IMR-90 (cell line): Measurements from ENCODE around the gene STARD10. TPM values are rescaled to one million over a fixed set of nuclear protein-coding genes. Genes with fewer than 3 reads are reported as not detected.

Experiments
- ATAC-seq: fragments of 200-7000 bp; cut with Tn5 transposase; 2 replicates; pipeline ENCODE4 v1.9.1; 2020; ENCODE audit warnings: low read depth, mild to moderate bottlenecking, moderate library complexity
- BruUV-seq: library from RNA; stranded (reverse); fragments of 400-500 nt; replicated peaks from 2 replicates; lab custom pipeline; 2021; lab: Mats Ljungman, UMichigan
- CTCF ChIA-PET: fragments of 300-600 bp; formaldehyde crosslinking; extraction: SDS; loops from one replicate; lab custom pipeline; 2021; ENCODE audit warnings: antibody characterized with exemption; lab: Yijun Ruan, JAX
- POLR2A ChIA-PET: fragments of 300-600 bp; sonication (Branson Sonifier 250); formaldehyde crosslinking; loops from one replicate; lab custom pipeline; 2022; ENCODE audit warnings: antibody characterized with exemption; ENCODE audit not compliant: unreplicated experiment; lab: Charles Lee
- DNase-seq: peaks from one replicate; pipeline ENCODE4 v3.0.0; 2013
- H2AFZ ChIP-seq: replicated peaks from 2 replicates; pipeline ENCODE3; 2013; ENCODE audit warnings: low read length, mild to moderate bottlenecking; ENCODE audit not compliant: poor library complexity
- H2AK5ac ChIP-seq: 2 replicates; pipeline ENCODE4 v1.6.1; 2013; ENCODE audit warnings: low read depth, low read length, inconsistent platforms
- H2AK9ac ChIP-seq: replicated peaks from 2 replicates; pipeline ENCODE3; 2013; ENCODE audit warnings: mild to moderate bottlenecking, low read depth, low read length, moderate library complexity; ENCODE audit not compliant: poor library complexity
- H2BK120ac ChIP-seq: 2 replicates; pipeline ENCODE4 v1.6.1; 2013; ENCODE audit warnings: low read depth, low read length, inconsistent platforms
- H2BK15ac ChIP-seq: 3 replicates; pipeline ENCODE4 v1.6.1; 2013; ENCODE audit warnings: low read depth, low read length, inconsistent platforms
- H2BK20ac ChIP-seq: 2 replicates; pipeline ENCODE4 v1.6.1; 2013; ENCODE audit warnings: low read depth, mild to moderate bottlenecking, inconsistent platforms, low read length, moderate library complexity
- H2BK5ac ChIP-seq: 2 replicates; pipeline ENCODE4 v1.6.1; 2013; ENCODE audit warnings: mild to moderate bottlenecking, low read depth, low read length, inconsistent platforms; ENCODE audit not compliant: poor library complexity, severe bottlenecking
- H3K14ac ChIP-seq: replicated peaks from 2 replicates; pipeline ENCODE4 v1.6.1; 2013; ENCODE audit warnings: low read depth, low read length, inconsistent platforms
- H3K18ac ChIP-seq: 2 replicates; pipeline ENCODE4 v1.6.1; 2013; ENCODE audit warnings: low read depth, low read length, control low read depth
- H3K23ac ChIP-seq: 2 replicates; pipeline ENCODE4 v1.6.1; 2013; ENCODE audit warnings: low read depth, low read length, inconsistent platforms
- H3K27ac ChIP-seq: 2 replicates; pipeline ENCODE4 v1.5.1; 2013; ENCODE audit warnings: mild to moderate bottlenecking, control low read depth, low read length; ENCODE audit not compliant: insufficient read depth
- H3K27me3 ChIP-seq: 2 replicates; pipeline ENCODE4 v1.6.1; 2013; ENCODE audit warnings: low read length; ENCODE audit not compliant: control insufficient read depth, insufficient read depth
- H3K36me3 ChIP-seq: 2 replicates; pipeline ENCODE4 v1.6.1; 2013; ENCODE audit warnings: low read length, mixed read lengths; ENCODE audit not compliant: control insufficient read depth, insufficient read depth
- H3K4ac ChIP-seq: 2 replicates; pipeline ENCODE4 v1.6.1; 2013; ENCODE audit warnings: low read depth, low read length, inconsistent platforms
- H3K4me1 ChIP-seq: 2 replicates; pipeline ENCODE4 v1.6.1; 2013; ENCODE audit warnings: low read length, mixed read lengths; ENCODE audit not compliant: control insufficient read depth, insufficient read depth
- H3K4me2 ChIP-seq: 2 replicates; pipeline ENCODE4 v1.6.1; 2013; ENCODE audit warnings: low read depth, mild to moderate bottlenecking, control low read depth, low read length, moderate library complexity
- H3K4me3 ChIP-seq: 2 replicates; pipeline ENCODE4 v1.5.1; 2013; ENCODE audit warnings: low read depth, mild to moderate bottlenecking, control low read depth, low read length, moderate library complexity; ENCODE audit not compliant: insufficient read depth
- H3K56ac ChIP-seq: 2 replicates; pipeline ENCODE4 v1.6.1; 2013; ENCODE audit warnings: low read length, inconsistent platforms; ENCODE audit not compliant: insufficient read depth; ENCODE audit errors: extremely low read depth
- H3K79me1 ChIP-seq, 2 experiments: 2 replicates each; pipeline ENCODE4 v1.6.1; 2013; ENCODE audit warnings: low read length in 2 of 2, inconsistent platforms in 1 of 2, low read depth in 1 of 2
- H3K9ac ChIP-seq: 2 replicates; pipeline ENCODE4 v1.6.1; 2013; ENCODE audit warnings: low read depth, low read length, control low read depth
- H3K9me1 ChIP-seq: 2 replicates; pipeline ENCODE4 v1.6.1; 2013; ENCODE audit warnings: low read length, inconsistent platforms; ENCODE audit not compliant: insufficient read depth
- H3K9me3 ChIP-seq: 2 replicates; pipeline ENCODE4 v1.6.1; 2013; ENCODE audit warnings: low read length; ENCODE audit not compliant: control insufficient read depth, insufficient read depth
- H4K20me1 ChIP-seq: 2 replicates; pipeline ENCODE4 v1.6.1; 2013; ENCODE audit warnings: low read length, inconsistent platforms; ENCODE audit not compliant: insufficient read depth
- H4K5ac ChIP-seq: 2 replicates; pipeline ENCODE4 v1.6.1; 2013; ENCODE audit warnings: mild to moderate bottlenecking, low read depth, low read length, control low read depth
- H4K8ac ChIP-seq, 2 experiments: 2 replicates each; pipeline ENCODE4 v1.6.1; 2013; ENCODE audit warnings: low read depth in 2 of 2, low read length in 2 of 2, control low read depth in 1 of 2, inconsistent platforms in 1 of 2
- H4K91ac ChIP-seq: 2 replicates; pipeline ENCODE4 v1.6.1; 2013; ENCODE audit warnings: low read depth, low read length, inconsistent platforms; ENCODE audit not compliant: insufficient read depth
- BHLHE40 ChIP-seq: fragments of 150-350 bp; IDR thresholded peaks from 2 replicates; pipeline ENCODE4 v1.6.1; 2016; ENCODE audit warnings: mild to moderate bottlenecking, low read depth, low read length
- CHD1 ChIP-seq: IDR thresholded peaks from 2 replicates; pipeline ENCODE4 v1.6.1; 2012; ENCODE audit warnings: low read depth, low read length, improper control_type of control experiment
- FOS ChIP-seq: fragments of 150-350 bp; IDR thresholded peaks from 2 replicates; pipeline ENCODE4 v1.6.1; 2016; ENCODE audit warnings: low read depth, low read length
- MAFK ChIP-seq: IDR thresholded peaks from 2 replicates; pipeline ENCODE4 v1.6.1; 2012; ENCODE audit warnings: low read depth, low read length, improper control_type of control experiment
- MAZ ChIP-seq: IDR thresholded peaks from 2 replicates; pipeline ENCODE4 v1.6.1; 2012; ENCODE audit warnings: low read depth, mild to moderate bottlenecking, low read length, improper control_type of control experiment, moderate library complexity, borderline replicate concordance
- POLR2A ChIP-seq: IDR thresholded peaks from 2 replicates; pipeline ENCODE4 v1.6.1; 2012; ENCODE audit warnings: mild to moderate bottlenecking, low read depth, low read length
- RAD21 ChIP-seq: IDR thresholded peaks from 2 replicates; pipeline ENCODE4 v1.6.1; 2012; ENCODE audit warnings: low read length, improper control_type of control experiment
- SMC3 ChIP-seq: fragments of 150-350 bp; IDR thresholded peaks from 2 replicates; pipeline ENCODE4 v1.6.1; 2016; ENCODE audit warnings: low read depth, mild to moderate bottlenecking, antibody characterized with exemption, low read length, moderate library complexity
- WGBS, 2 experiments: methylation state at CpG; one replicate each; pipeline versions ENCODE4 v1.1.5 to v1.1.7; 2013; ENCODE audit warnings: missing lambda C conversion rate in 2 of 2; ENCODE audit not compliant: insufficient read length in 1 of 2; ENCODE audit errors: extremely low coverage in 2 of 2; 5-methylcytosine and 5-hydroxymethylcytosine counted together
- dilution Hi-C: fragments of 300-500 bp; cut with HindIII; formaldehyde crosslinking; loops from one replicate; pipeline ENCODE4 v1.14.3; 2018; ENCODE audit warnings: low sequenced_read_pairs; ENCODE audit not compliant: unreplicated experiment
- in situ Hi-C: fragments of 300-500 bp; cut with MboI; formaldehyde crosslinking; loops from 3 replicates; pipeline ENCODE4 v1.14.3; 2019; ENCODE audit warnings: low sequenced_read_pairs, inconsistent platforms, mixed read lengths
- intact Hi-C: fragments of 100-400 bp; cut with micrococcal nuclease; formaldehyde crosslinking; loops from 2 replicates; pipeline ENCODE4 v1.10.0; 2022
- polyA plus RNA-seq, 3 experiments: library from polyadenylated mRNA; depleted of rRNA; stranded (reverse); fragments of >200 nt; gene quantifications; 2 replicates each; pipeline ENCODE4 v1.2.3, GENCODE V29; 2012; ENCODE audit warnings: low replicate concordance in 1 of 3
- total RNA-seq: library from RNA; depleted of rRNA; stranded (reverse); fragments of >200 nt; gene quantifications from 2 replicates; pipeline ENCODE4 v1.2.3, GENCODE V29; 2012

Gene STARD10
- total and polyA plus RNA-seq, 2 of the 4 experiments (the other 2 are of a cell fraction), result 23.8 to 37.4 TPM

DNA sequence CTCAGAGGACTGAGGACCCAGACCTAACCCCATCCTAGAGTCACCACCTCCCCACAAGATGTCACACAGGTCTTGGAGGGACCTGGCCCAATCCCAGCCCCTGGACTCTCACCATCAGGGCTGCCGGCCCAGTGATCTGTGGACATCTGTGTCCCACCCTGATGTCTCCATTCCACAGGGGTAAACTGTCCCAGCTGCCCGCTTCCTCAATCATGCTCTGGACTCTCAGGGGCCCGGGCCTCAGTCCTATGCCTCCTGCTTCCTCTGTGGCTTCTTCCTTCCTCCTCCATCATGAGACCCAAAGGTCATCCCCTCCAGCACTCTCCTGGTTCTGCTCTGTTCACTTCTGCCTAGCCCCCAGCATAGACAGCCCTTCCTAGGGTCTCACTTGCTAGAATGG lies 73.8 kb downstream of the STARD10 start:
- 0 out of 2 replicates have a peak overlapping the region, but pooled peaks have one; percentile 4 for H3K14ac ChIP-seq
- H3K18ac ChIP-seq, result no peak overlapping the region
- POLR2A ChIA-PET, result no interaction called here
- no peak overlapping the region for H4K8ac ChIP-seq
- H3K4me2 ChIP-seq, result peak overlapping the region; percentile 87
- in situ Hi-C loops (loop anchor here (5.0 to 10.0 kb wide), 4 partner anchors 72 to 565 kb away; partner anchors contain the start of genes FCHSD2 and STARD10), intact Hi-C loops (no loop called here), dilution Hi-C loops (no loop called here)
- peak overlapping the region; percentile 53; the same call in 1 of the 2 replicates for H3K23ac ChIP-seq
- peaks cover 14% of the 10 kb centered on the region for H3K36me3 ChIP-seq
- no peak overlapping the region for H2AFZ ChIP-seq
- H4K20me1 ChIP-seq, result peaks cover 60% of the 10 kb centered on the region
- H4K5ac ChIP-seq, result no peak overlapping the region
- peaks cover 27% of the 10 kb centered on the region for H3K9me1 ChIP-seq
- H3K4ac ChIP-seq, result no peak overlapping the region
- BruUV-seq, result no TSS peak
- H3K9ac ChIP-seq, result no peak overlapping the region
- no peaks in the 10 kb centered on the region for H3K9me3 ChIP-seq
- H3K56ac ChIP-seq, result no peak overlapping the region
- no peak for DNase-seq
- peaks cover 27% of the 10 kb centered on the region for H3K4me1 ChIP-seq
- 80% methylated on average over 2 of the region's 3 CpGs; no CpG with 5 or more reads in 1 of the 2 experiments for WGBS, 2 experiments
- no peak overlapping the region for H2AK5ac ChIP-seq
- no peak for ATAC-seq
- no peak overlapping the region for H2BK20ac ChIP-seq
- CTCF ChIA-PET, result interaction anchor here (1.0 kb wide), 1 partner anchor 74 kb away, joined by 4 read pairs; the partner anchor contains the start of gene STARD10
- no peak overlapping the region for H2AK9ac ChIP-seq
- H4K91ac ChIP-seq, result no peak overlapping the region
- H3K27me3 ChIP-seq, result no peaks in the 10 kb centered on the region
- H3K4me3 ChIP-seq, result no peak overlapping the region
- H2BK120ac ChIP-seq, result no peak overlapping the region
- no peak overlapping the region for H3K27ac ChIP-seq
- H3K79me1 ChIP-seq, result peaks cover 46 to 95% of the 10 kb centered on the region in 2 experiments
- no peak overlapping the region for H2BK15ac ChIP-seq
- TF ChIP-seq BHLHE40 (no peak), POLR2A (no peak), RAD21 (no peak), SMC3 (no peak), MAFK (no peak), CHD1 (no peak), MAZ (no peak), FOS (no peak)
- H2BK5ac ChIP-seq, result no peak overlapping the region
